NCI-H2081 (cell line): Measurements from ENCODE around the gene PINLYP.

ENCODE experiments used
- DNase-seq, 2 experiments: peaks; one replicate each; lab custom pipeline; 2025; lab: John Stamatoyannopoulos, UW

The PINLYP gene

DNA sequence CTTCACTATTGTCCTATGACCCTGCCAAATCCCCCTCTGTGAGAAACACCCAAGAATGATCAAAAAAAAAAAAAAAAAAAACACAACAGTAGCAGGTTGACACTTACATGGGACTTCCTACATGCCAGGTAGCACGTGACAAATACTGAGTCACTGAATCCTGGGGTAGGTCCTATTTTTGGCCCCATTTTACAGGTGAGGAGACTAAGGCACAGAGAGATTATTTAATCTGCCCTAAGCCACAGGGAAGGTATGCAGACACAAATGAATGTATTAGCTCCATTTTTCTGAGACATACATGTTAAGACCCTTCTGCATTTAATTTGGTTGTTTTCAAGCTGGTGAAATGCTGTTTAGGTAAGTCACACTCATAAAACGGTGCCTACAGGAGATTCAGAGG lies 26.9 kb upstream of the PINLYP start:
- DNase-seq = no peak

GRCh38 chr19:43551399-43552197 lies 24.0 kb upstream of the PINLYP start:
- DNase-seq = no peak

- no peak for DNase-seq
Observed at GRCh38 chr19:43552198-43552450, 23.5 kb upstream of the PINLYP start.

- no peak for DNase-seq
Observed at GRCh38 chr19:43552616-43553015, 23.0 kb upstream of the PINLYP start.

DNA sequence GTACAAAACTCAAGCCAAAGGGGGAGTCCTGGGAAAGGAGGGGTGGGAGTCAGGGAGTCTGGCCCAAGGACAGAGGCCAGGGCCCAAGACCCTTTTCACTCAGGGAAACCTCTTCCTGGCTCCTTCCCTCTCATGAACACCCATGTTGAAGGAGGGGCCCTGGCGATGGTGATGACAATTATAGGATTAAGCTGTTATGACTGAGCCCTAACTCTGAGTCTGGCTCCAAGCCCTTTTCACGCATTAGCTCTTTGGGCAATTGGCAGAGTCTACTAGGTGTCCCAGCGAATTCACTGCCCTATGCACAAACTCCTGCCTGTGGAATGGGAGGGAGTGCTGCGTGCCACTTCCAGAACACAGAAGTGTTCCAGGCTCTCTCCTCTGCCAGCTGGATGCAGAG lies 21.9 kb upstream of the PINLYP start:
- DNase-seq = no peak

GRCh38 chr19:43554317-43554895 lies 21.2 kb upstream of the PINLYP start:
- DNase-seq = no peak

DNA sequence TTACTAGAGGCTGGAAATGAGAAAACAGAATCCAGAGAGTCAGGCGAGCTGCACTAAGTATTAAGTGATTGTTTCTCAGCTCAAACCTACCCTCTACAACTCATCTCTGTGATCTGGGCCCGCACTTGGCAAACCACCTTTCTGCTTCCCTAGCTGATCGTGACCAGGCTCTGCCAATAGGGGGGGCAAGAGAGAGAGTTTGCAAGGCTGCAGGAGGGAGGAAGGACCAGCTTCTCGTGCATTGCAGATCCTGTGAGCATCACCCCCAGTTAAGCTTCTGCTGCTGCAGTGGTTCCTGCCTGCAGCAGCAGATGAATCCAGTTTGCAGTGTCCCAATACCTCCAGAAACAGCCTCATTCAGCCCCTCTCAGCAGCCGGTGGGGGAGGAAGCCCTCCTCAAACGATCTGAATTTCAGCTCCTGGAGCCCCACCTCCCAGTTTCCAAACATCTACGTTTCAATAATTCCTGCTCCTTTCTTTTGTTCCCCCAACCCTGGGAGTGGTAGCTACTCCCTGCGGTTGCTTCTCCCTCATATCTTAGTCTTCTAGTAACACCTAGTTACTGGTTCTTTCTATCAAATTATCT lies 20.3 kb upstream of the PINLYP start:
- peak; percentile 65 to 67 for DNase-seq

- DNase-seq = no peak
Observed at GRCh38 chr19:43560687-43561086, 14.9 kb upstream of the PINLYP start.

DNA sequence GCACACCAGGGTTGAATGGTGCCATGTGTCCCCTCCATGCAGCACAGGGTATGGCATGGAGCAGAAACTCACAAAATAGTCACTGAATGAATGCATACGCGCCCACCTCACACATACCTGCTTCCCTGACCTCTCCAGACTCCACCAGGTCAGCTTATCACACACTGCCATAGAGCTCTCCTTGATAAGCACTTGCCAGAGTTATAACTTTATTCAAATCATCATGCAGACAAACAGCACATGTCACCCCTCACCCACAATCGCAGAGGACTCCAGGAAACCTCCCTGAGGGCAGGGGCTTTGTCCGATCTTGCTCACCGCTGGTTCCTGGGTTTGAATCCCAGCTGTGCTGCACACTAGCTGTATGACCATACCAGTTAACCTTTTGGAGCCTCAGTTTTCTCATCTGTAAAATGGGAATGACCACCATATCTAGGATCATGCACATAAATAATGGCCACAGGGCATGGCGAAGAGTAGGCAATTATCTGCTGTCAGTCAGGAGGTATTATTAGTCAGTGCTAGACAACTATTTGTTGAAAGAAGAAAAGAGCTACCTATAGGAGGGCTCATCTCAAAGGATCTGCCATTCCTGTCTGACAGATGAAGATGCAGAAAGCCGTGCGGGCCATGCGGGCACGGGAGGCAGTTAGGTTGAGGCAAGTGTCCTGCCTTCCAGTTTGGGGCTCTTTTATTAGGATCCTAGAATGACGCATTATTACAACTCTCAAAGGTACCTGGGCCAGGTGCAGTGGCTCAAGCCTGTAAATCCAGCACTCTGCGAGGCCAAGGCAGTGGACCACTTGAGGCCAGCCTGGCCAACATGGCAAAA lies 14.2 kb upstream of the PINLYP start:
- no peak for DNase-seq

- DNase-seq = no peak
Observed at GRCh38 chr19:43562226-43562697, 13.3 kb upstream of the PINLYP start.

GRCh38 chr19:43562698-43563241 lies 12.8 kb upstream of the PINLYP start:
- peak; percentile 82 to 93 for DNase-seq

DNA sequence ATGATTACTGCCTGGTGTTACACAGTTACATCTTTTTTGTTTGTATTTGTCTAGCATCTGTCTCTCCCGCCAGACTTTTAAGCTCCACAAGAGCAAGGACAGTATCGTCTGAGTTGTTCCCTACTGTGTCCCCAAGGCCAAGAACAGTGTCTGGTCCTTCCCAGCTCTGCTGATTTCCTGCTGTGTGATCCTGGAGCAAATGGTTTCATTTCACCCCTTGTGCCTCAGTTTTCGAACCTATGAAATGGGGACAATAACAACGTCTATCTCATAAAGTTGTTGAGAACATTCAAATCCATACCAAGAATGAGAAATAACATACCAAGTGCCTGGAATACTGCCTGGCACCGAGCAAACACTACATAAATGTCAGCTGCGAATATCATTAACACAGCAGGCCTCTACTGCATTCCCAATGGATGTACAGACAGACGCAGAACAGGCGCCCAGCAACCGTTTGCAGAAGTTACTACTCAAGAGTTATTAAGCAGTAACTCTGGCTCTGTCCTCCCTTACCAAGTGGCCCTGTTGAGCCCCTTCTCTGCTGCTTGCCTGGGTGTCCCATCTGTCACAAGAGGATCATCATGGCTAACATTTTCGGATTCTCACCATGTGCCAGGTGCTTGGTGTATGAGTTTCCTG lies 11.7 kb upstream of the PINLYP start:
- no peak for DNase-seq

- DNase-seq = no peak
Observed at GRCh38 chr19:43564800-43565199, 10.8 kb upstream of the PINLYP start.

DNA sequence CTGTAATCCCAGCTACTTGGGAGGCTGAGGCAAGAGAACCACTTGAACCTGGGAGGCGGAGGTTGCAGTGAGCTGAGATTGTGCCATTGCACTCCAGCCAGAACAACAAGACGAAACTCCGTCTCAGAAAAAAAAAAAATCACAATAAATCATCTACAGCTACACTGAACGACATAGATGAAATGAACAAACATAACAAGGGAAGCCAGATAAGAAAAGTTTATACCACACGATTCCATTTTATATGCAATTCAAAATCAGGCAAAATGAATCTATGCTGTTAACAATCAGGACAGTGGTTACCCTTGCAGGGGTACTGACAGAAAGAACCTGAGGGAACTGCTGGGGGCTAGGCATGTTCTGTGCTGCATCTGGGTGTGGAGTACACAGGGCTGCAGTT lies 5.9 kb upstream of the PINLYP start:
- DNase-seq = no peak

- DNase-seq = peak; percentile 73 to 92
Observed at GRCh38 chr19:43570174-43570791, 5.3 kb upstream of the PINLYP start.

DNA sequence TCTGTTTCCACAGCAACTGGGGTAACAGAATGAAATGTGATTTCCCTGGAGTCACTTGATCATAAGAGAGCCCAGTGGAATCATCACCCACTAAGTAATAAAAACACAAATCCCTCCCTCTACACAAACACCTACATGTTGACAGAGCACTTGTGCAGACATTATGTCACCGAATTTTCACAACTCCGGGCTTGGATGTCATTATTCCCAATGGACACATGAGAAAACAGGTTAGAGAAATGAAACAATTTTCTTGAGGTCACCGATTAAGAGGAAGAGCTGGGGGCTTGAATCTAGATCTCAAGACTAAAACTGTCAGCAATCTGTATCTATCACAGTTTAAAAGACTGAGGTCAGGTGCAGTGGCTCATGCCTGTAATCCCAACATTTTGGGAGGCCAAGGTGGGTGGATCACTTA lies 3.4 kb upstream of the PINLYP start:
- peak; percentile 32 to 57 for DNase-seq

DNA sequence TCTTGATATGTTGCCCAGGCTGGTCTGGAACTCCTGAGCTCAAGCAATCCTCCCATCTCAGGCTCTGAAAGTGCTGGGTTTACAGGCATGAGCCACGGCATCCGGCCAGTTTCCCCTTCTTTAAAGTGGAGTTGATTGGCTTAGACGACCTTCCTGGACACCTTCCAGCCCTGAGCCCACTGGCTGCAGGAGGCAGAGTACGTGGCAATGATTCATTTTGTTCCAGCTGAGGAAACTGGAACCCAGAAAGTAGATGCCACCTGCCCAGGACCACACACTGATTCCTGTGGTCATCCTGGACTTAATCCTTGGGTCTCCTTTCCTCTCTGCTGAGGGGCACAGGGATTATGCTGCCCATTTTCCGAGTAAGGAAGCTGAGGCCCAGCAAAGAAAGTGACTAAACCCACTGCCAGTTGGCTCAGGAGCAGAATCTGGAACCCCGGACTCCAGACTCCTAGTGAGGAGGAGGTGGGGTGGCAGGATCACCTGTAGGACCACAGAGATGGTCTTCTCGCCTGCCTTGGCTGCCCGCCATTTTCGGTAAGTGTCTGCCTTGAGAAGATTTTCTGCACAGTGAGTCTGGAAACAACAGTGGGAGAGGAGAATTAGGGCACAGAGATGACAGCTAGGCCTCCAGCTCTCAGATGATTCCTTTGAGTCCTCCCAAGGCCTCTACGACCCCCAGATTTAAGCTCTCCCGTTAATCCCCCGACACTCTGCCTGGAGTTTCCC lies 1.0 kb upstream of the PINLYP start:
- peak in 1 of 2 experiments; percentile 3 for DNase-seq

DNA sequence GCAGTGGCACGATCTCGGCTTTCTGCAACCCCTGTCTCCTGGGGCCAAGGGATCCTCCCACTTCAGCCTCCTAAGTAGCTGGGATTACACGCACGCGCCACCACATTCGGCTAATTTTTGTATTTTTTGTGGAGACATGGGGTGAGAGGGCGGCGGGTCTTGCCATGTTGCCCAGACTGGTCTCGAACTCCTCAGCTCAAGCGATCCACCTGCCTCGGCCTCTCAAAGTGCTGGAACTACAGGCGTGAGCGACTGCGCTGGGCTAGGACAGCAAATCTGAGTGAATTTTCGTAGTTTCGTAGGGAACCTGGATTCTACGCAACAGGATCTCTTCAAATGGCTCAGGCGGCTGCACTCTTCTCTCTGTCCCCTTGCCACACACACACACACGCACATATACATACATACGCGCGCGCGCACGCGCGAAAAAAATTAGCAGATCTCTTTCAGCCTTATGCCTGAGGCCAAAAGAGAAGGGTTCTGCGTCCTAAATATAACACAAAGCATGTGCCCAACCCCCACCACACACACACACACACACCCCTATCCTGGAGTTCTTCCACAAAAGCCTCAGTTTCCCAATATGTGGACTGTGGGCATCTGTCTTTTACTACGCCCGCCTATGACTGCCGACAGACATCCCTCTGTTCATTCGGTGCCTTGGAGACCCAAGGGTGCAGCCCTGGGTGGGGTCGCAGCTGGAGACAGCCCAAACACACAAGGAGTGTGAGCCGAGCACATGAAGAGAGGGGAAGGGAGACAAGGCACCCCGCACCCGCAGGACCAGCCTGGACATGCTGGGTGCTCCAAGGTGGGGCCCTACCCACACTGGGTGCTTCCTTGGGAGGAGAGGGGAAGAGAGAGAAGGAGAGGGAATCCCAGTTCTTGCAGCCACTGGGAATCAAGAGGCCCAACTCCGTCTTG lies 616 bp downstream of the PINLYP start:
- no peak for DNase-seq

DNA sequence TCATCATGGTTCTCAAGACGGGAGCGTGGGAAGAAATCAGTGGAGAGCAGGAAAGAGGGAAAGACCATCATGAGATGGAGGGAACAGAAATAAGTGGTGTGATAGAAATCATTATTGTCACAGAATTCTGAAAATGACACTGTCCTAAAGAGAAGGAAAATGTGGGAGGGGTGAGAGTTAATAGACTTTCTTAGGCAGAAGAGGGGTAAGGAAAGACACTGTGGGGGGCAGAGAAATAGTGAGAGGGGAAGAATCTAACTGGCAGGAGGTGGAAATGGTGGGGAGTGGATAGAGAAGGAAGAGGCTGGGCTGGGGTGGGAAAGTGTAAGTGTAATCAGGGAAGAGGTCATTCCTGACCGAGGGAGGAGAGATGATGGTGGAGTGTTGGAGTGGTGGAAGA lies 3.2 kb downstream of the PINLYP start:
- no peak for DNase-seq

GRCh38 chr19:43581467-43581866 lies 5.9 kb downstream of the PINLYP start:
- no peak for DNase-seq
